Measurements from ENCODE around the gene MYBPH.

Gene MYBPH

DNA sequence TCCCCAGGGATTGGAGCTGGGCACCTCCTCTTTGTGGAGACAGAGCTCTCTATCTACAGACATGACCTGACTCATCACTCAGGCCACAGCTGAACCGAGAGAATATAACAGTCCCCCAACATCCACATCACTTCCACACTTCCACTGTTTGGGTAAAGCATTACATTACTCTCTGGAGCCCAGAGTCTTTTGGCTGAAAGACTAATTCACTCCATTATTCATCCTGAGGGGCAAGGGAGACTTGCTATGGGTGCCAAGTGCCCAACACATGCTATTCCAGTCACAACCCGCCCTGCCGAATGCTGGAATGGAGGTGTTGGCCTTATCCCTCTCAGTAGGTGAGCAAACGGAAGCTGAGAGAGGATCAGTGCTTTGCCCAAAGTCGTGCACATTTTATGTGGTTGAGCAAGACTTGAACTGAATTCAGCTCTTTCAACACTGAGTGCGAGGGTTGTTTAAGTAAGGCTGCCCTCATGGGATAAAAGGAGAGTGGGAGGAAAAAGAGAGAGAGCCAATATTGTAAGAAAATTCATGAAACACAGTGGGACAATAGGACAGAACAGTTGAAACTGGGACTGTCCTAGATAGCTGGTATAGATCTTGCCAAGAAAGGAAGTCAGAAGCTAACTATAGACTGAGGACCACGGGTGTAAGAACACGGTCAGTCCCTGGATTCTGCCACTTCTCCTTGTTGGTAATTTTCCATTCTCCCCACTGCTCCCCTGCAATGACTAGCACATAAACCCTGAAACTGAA lies 24.4 kb upstream of the MYBPH start:
- no peak for DNase-seq

DNA sequence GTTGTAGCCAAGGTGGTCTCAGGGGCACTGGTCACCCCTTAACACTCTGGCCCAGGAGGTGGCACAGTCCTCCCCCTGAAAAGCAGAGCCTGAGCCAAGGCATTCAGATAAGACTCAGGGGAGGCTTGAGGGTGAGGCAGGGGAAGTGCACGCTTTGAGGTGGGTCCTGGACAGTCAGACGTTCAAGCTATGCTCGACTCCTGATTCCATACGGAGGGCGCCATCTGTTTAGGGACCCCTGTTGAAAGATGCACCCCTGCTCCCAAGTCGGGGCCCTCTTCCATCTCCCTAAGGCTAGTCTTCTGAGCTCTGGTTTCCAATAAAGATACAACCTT lies 23.8 kb upstream of the MYBPH start:
- no peak for DNase-seq

DNA sequence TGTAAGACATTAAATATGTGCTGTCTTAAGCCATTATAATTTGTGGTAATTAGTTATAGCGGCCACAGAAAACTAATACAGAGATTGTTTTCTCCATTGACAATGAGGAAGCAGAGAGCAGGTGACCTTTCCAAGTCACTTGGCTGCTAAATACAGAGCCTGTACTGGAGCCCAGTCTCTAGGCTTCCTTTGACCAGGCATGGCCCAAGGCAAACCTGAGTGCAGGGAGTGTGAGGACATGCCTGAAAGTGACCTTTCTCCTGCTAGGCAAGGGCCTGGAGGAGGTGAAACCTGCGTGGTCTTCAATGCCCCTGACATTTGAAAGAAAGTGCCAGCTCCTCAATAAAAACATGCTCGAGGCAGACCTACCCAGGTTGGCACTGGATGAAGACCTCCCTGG lies 23.4 kb upstream of the MYBPH start:
- no peak for DNase-seq

GRCh38 chr1:203197625-203198024 lies 22.0 kb upstream of the MYBPH start:
- DNase-seq, result no peak

GRCh38 chr1:203196371-203196770 lies 20.7 kb upstream of the MYBPH start:
- DNase-seq, result no peak

GRCh38 chr1:203190949-203191348 lies 15.3 kb upstream of the MYBPH start:
- no peak for DNase-seq

DNA sequence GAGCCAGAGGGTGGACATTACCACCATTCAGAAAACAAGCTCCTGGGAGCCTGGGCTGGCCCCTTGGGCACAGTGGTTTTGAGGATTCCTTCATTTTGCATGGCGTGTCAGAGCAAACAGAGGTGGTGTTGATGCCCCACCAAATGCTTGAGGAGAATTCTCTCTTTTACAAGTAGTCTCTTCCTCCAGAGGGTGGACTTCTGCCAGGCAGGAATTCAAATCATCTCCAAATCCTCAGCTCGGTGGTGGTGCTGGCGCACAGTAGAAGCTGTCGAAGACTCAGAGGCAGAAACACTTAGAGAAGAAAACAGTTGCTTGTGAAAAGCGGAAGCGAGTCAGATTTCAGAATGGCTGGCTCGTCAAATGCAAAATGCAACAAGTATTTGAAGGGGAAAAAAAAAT lies 14.3 kb upstream of the MYBPH start:
- DNase-seq, result no peak

DNA sequence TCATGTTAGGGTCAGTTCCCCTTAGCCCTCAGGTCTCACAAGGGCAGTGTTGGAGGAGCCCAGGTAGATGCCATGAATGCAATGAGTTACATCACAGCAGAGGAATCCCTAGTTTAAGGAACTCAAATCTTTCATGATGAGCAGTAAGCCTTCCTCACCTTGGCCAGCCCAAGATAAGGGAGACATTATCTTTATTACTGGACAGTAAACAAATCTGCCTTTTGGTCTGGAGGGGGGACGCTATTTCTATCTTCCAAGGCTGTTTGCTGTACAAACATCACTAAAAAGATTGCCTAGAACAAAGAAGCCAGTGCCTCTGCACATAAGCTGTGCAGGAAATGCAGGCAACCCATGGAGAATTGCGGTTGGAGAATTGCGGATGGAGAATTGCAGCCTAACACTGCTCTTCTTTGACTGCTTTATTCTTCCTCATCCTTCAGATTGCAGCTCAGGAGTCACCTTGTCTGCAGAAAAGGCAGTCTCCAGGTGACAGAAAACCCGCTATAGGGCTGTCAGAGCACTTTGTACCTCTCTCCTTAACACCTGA lies 13.1 kb upstream of the MYBPH start:
- DNase-seq, result no peak

GRCh38 chr1:203187689-203188264 lies 12.2 kb upstream of the MYBPH start:
- no peak for DNase-seq

GRCh38 chr1:203187304-203187685 lies 11.7 kb upstream of the MYBPH start:
- no peak for DNase-seq

DNA sequence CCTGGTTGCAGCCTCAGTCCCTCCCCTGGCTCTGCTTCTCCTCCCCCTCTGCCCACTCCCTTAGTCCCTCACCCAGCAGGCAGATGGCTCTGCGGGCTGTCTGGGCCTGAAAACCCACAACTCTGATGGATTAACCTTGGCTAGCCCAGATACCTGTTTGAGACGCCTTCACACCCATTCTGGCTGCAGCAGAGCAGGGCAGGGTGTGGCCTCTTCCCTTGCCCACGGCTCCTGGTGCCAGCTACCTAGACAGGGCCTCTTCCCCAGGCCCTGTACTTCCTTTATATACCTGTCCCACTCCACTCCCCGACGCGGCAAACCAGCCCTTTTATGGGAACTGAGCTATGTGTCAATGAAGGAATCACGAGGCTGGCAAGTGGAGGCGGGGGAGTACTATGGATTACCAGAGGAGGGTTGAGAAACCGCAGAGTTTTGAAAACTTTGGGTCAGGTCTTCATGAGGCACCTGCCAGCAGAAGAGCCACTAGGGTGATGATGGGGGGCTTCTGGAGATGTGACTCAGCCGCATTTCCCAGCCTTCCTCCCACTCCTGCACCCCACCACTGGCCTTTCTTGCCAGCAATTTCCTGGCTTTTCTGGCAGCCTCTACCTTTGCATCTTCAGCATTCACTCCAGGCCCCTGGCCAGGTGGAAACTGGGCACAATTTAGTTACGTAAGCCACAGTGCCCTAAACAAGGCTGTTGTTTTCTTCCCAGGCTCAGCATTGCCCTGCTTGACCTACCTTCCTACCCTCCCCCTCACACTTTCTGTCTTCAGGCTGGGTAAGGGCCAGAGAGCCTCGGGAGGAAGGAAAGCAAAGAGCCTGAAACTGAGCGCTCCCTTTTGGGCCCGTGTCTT lies 11.0 kb upstream of the MYBPH start, which contains the start of gene CHI3L1:
Gene CHI3L1 (minus strand): TSS at position 259 of the 858 bp plus-strand sequence. CDS start 81 bp downstream, at position 178.
- no peak for DNase-seq

- no peak for DNase-seq
Measured at GRCh38 chr1:203186091-203186445, 10.4 kb upstream of the MYBPH start.

GRCh38 chr1:203185585-203185984 lies 10.0 kb upstream of the MYBPH start:
- no peak for DNase-seq

DNA sequence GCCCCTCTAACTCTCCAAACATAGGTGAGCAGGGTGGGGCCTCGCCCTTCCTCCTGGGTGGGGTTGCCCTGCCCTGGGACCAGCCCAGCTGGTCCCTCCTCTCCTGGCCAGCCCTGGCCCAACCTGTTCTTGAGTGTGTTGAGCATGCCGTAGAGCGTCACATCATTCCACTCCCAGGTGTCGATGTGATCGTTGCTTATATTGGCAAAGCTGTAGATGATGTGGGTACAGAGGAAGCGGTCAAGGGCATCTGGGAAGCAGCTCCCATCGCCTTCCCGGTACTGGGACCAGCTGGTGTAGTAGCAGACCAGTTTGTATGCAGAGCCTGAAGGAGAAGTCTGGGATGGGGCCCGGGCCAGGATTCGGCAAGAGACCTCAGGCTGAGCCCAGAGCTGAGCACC lies 9.4 kb upstream of the MYBPH start:
- DNase-seq, result no peak

GRCh38 chr1:203184467-203184866 lies 8.8 kb upstream of the MYBPH start:
- no peak for DNase-seq

DNA sequence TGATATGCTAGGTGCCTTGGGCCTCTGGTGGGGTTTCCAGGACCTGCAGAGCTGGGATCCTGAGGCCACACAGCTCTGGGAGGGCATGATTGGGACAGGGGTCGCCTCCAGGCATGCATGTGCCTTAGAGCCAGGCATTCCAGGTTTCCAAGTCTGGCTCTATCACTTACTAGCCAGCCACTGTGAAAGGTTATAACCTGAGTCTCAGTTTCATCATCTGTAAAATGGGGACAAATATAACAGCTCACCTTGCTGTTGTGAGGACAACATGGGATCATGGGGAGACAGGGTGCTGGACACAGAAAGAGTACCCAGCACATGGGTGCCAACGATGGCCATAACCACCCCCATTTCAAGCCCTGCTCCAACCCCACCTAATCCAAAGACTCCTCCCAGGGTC lies 8.2 kb upstream of the MYBPH start:
- no peak for DNase-seq

DNA sequence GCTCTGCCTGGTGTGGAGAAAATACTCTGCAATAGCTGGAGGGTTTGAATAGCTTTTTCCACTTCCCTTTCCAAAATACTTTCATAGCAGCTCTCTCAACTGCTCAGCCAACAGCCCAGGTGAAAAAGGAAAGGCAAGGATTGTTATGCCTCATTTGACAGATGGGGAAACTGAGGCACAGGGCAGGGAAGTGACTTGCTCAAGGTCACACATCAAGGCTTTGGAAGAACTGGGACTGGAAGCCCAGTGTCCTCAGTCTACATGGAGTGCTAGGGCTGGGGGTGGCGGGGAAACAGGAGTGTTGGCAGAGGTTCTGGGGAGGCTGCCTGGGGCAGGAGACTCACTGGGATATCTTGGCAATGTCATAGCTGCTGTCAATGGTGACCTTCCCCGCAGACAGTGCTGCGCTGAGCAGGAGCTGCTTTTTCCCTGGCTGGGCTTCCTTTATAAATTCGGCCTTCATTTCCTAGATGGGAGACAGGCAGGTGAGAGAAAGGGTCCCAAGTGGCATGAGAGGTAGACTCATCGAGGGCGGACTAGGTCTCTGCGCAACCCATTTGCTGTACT lies 6.8 kb upstream of the MYBPH start:
- no peak for DNase-seq

- no peak for DNase-seq
Measured at GRCh38 chr1:203181586-203182386, 6.2 kb upstream of the MYBPH start.

- DNase-seq, result no peak
Measured at GRCh38 chr1:203180611-203181330, 5.1 kb upstream of the MYBPH start.

- DNase-seq, result no peak
Measured at GRCh38 chr1:203179667-203180005, 4.0 kb upstream of the MYBPH start.

GRCh38 chr1:203178821-203179666 lies 3.4 kb upstream of the MYBPH start:
- DNase-seq, result no peak
